ENCODE data around the gene STUB1. TPM values are rescaled to one million over a fixed set of nuclear protein-coding genes. Genes with fewer than 3 reads are reported as not detected.

STUB1 gene
- total and polyA plus RNA-seq, 10 donors: 68.9 to 160 (median 88.3) TPM

GRCh38 chr16:652454-653305 lies 27.5 kb upstream of the STUB1 start:
- Histone ChIP-seq H3K36me3 (peaks cover 0 to 49% (median 0%) of the 10 kb centered on the region in 6 donors), H3K4me1 (peaks cover 11 to 34% (median 26%) of the 10 kb centered on the region in 6 donors), H3K9me3 (no peaks in the 10 kb centered on the region), H3K27ac (no peak overlapping the region), H3K4me3 (no peak overlapping the region), H3K27me3 (replicated peaks in 1 of 7) (no peaks in the 10 kb centered on the region)
- no peak for DNase-seq
- WGBS, 5 donors: 82 to 94% (median 90%) methylated on average over 22 to 28 of the region's 28 CpGs
- intact Hi-C loops (cut with DNase I; ENCODE audit: low total_unique reads): no loop called here
- TF ChIP-seq POLR2A (IDR thresholded peaks at IDR 0.05): no peak
- no peak for TF ChIP-seq POLR2AphosphoS5 (IDR thresholded peaks at IDR 0.05)
- TF ChIP-seq, protein P1, sequence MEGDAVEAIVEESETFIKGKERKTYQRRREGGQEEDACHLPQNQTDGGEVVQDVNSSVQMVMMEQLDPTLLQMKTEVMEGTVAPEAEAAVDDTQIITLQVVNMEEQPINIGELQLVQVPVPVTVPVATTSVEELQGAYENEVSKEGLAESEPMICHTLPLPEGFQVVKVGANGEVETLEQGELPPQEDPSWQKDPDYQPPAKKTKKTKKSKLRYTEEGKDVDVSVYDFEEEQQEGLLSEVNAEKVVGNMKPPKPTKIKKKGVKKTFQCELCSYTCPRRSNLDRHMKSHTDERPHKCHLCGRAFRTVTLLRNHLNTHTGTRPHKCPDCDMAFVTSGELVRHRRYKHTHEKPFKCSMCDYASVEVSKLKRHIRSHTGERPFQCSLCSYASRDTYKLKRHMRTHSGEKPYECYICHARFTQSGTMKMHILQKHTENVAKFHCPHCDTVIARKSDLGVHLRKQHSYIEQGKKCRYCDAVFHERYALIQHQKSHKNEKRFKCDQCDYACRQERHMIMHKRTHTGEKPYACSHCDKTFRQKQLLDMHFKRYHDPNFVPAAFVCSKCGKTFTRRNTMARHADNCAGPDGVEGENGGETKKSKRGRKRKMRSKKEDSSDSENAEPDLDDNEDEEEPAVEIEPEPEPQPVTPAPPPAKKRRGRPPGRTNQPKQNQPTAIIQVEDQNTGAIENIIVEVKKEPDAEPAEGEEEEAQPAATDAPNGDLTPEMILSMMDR (IDR thresholded peaks at IDR 0.05 in 8 of 11, conservative IDR thresholded peaks at IDR 0.05 in 3 of 11): no peak

- H3K4me1 ChIP-seq: peaks cover 0 to 20% (median 12%) of the 10 kb centered on the region in 6 donors
- no peaks in the 10 kb centered on the region for H3K9me3 ChIP-seq
- H3K4me3 ChIP-seq: no peak overlapping the region
- H3K27ac ChIP-seq: no peak overlapping the region
- intact Hi-C loops (cut with DNase I; ENCODE audit: low total_unique reads): no loop called here
- 92 to 95% (median 92%) methylated on average over 12 of the region's 12 CpGs for WGBS, 5 donors
- DNase-seq: no peak
- H3K27me3 ChIP-seq (replicated peaks in 1 of 7): no peaks in the 10 kb centered on the region
- peaks cover 0 to 60% (median 0%) of the 10 kb centered on the region in 6 donors for H3K36me3 ChIP-seq
- TF ChIP-seq POLR2A (IDR thresholded peaks at IDR 0.05) (no peak), POLR2AphosphoS5 (IDR thresholded peaks at IDR 0.05) (no peak)
- TF ChIP-seq, protein P1 (IDR thresholded peaks at IDR 0.05 in 8 of 11, conservative IDR thresholded peaks at IDR 0.05 in 3 of 11): no peak
Measured at GRCh38 chr16:654034-654433, 26.2 kb upstream of the STUB1 start.

- peaks cover 0 to 50% (median 0%) of the 10 kb centered on the region in 6 donors for H3K36me3 ChIP-seq
- intact Hi-C loops (cut with DNase I; ENCODE audit: low total_unique reads): no loop called here
- peaks cover 9 to 22% (median 16%) of the 10 kb centered on the region in 6 donors for H3K4me1 ChIP-seq
- no peaks in the 10 kb centered on the region for H3K9me3 ChIP-seq
- H3K27ac ChIP-seq: no peak overlapping the region
- TF ChIP-seq, protein P1 (IDR thresholded peaks at IDR 0.05 in 8 of 11, conservative IDR thresholded peaks at IDR 0.05 in 3 of 11): no peak
- no peak for TF ChIP-seq POLR2A (IDR thresholded peaks at IDR 0.05)
- no peak for TF ChIP-seq POLR2AphosphoS5 (IDR thresholded peaks at IDR 0.05)
- WGBS, 5 donors: 93 to 98% (median 95%) methylated on average over 4 to 22 of the region's 22 CpGs
- DNase-seq: no peak
- H3K27me3 ChIP-seq (replicated peaks in 1 of 7): no peaks in the 10 kb centered on the region
- H3K4me3 ChIP-seq: no peak overlapping the region
Measured at GRCh38 chr16:657487-657886, 22.7 kb upstream of the STUB1 start.

All from spleen (tissue), 11 donors.